Endothelial cell of umbilical vein (primary cell): Measurements from ENCODE around the gene CENPB.

Source experiments
- EZH2 ChIP-seq: IDR thresholded peaks from 2 replicates; pipeline ENCODE4 v1.6.1; 2012; ENCODE audit warnings: borderline replicate concordance, low read depth, mild to moderate bottlenecking, moderate library complexity, low read length, inconsistent platforms; ENCODE audit not compliant: severe bottlenecking
- FOS ChIP-seq: IDR thresholded peaks from 2 replicates; pipeline ENCODE4 v1.6.1; 2011; ENCODE audit warnings: mild to moderate bottlenecking, low read length, moderate library complexity, borderline replicate concordance; ENCODE audit not compliant: insufficient read depth
- GATA2 ChIP-seq: IDR thresholded peaks from 2 replicates; pipeline ENCODE4 v1.7.0; 2011; ENCODE audit warnings: low read depth, mild to moderate bottlenecking, moderate library complexity, mixed read lengths, low read length; ENCODE audit not compliant: insufficient read length, insufficient read depth
- JUN ChIP-seq: IDR thresholded peaks from 2 replicates; pipeline ENCODE4 v1.6.1; 2011; ENCODE audit warnings: borderline replicate concordance, low read depth; ENCODE audit not compliant: insufficient read length, insufficient read depth
- MYC ChIP-seq: IDR thresholded peaks from one replicate; pipeline ENCODE4 v1.6.1; 2011; ENCODE audit warnings: mild to moderate bottlenecking, low read depth, low read length
- POLR2A ChIP-seq: IDR thresholded peaks from 2 replicates; pipeline ENCODE4 v1.6.1; 2012; ENCODE audit warnings: low read depth, mild to moderate bottlenecking, control low read depth, low read length
- POLR2AphosphoS5 ChIP-seq: IDR thresholded peaks from 2 replicates; pipeline ENCODE4 v1.6.1; 2012; ENCODE audit warnings: low read depth, mild to moderate bottlenecking, control low read depth, low read length, moderate library complexity; ENCODE audit not compliant: insufficient read depth
- TF ChIP-seq, protein P1 (sequence below), 2 donors: IDR thresholded peaks; 1 replicate in 1 of 2; 2 replicates in 1 of 2; pipeline ENCODE4 v1.5.1; 2011; ENCODE audit warnings: low read length in 2 of 2, mild to moderate bottlenecking in 2 of 2, moderate library complexity in 2 of 2, control low read depth in 1 of 2, inconsistent platforms in 1 of 2, low read depth in 1 of 2; ENCODE audit not compliant: insufficient read depth in 1 of 2; ENCODE audit errors: extremely low read depth in 1 of 2
- TF ChIP-seq, protein P2 (sequence below): IDR thresholded peaks from 2 replicates; pipeline ENCODE4 v1.6.1; 2011; ENCODE audit not compliant: insufficient read depth, insufficient read length

DNA sequence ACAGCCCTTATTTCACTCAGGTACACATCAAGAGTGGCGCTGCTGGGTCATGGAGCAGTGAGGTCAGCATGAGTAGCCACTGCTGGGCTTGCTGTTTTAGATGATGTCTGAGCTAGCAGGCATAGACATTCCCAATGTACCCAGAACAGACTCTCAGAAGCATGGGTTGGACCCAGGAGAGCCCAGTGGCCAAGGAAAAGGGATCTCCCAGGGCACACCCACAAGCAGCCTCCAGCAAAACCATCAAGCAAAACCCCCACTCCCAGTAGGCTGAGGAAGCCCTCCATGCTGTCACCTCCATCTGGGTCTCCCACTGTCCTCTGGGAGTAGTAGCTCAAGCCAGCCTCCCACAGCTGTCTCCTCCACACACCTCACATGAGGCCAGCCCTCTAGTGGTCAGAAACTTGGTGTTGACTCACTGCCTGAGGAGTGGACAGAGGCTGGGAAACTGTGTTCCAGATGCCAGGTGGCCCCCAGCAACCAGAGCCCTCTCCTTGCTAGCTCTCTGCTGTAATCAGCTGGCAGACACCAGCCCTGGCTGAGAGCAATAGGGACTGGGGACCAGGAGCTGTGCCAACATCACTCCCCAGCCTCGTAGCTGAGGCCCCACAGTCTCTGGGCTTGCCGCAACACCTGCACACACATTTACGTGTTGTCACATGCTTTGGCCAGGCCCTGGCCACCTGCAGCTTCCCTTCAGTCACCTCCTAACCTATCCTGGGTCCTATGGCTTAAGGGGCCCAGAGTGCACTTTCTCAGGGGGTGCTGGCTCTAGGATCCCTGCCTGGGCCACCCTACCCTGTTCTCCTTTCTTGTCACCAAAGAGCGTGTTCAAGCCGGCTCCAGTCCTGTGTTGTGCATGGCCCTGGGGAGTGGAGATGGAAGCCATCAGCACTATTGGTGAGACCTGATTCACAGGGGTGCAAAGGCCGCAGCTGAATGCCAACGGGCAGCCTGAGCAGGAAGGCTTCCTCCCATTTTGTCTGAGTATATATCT lies 31.9 kb upstream of the CENPB start:
- TF ChIP-seq, protein P1, sequence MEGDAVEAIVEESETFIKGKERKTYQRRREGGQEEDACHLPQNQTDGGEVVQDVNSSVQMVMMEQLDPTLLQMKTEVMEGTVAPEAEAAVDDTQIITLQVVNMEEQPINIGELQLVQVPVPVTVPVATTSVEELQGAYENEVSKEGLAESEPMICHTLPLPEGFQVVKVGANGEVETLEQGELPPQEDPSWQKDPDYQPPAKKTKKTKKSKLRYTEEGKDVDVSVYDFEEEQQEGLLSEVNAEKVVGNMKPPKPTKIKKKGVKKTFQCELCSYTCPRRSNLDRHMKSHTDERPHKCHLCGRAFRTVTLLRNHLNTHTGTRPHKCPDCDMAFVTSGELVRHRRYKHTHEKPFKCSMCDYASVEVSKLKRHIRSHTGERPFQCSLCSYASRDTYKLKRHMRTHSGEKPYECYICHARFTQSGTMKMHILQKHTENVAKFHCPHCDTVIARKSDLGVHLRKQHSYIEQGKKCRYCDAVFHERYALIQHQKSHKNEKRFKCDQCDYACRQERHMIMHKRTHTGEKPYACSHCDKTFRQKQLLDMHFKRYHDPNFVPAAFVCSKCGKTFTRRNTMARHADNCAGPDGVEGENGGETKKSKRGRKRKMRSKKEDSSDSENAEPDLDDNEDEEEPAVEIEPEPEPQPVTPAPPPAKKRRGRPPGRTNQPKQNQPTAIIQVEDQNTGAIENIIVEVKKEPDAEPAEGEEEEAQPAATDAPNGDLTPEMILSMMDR (IDR thresholded peaks at IDR 0.05; ENCODE audit: extremely low read depth in 1 of 2, insufficient read depth in 1 of 2, low read depth in 1 of 2, low read length in 2 of 2), result peak; percentile 80 to 81
- no peak for TF ChIP-seq GATA2
- TF ChIP-seq EZH2, result no peak
- TF ChIP-seq MYC, result no peak
- no peak for TF ChIP-seq POLR2A
- no peak for TF ChIP-seq POLR2AphosphoS5
- TF ChIP-seq JUN, result no peak
- TF ChIP-seq, protein P2, sequence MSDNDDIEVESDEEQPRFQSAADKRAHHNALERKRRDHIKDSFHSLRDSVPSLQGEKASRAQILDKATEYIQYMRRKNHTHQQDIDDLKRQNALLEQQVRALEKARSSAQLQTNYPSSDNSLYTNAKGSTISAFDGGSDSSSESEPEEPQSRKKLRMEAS, result no peak
- TF ChIP-seq FOS, result peak; percentile 22
